ENCODE data around the gene UBAC1. TPM values are rescaled to one million over a fixed set of nuclear protein-coding genes. Genes with fewer than 3 reads are reported as not detected.

Gene UBAC1
- total RNA-seq, 1 experiment from 2014 or later, result 60.6 TPM

GRCh38 chr9:135998410-135999071, 37.4 kb upstream of the UBAC1 start:
- Histone ChIP-seq H3K4me3 (no peak overlapping the region), H3K27ac (no peak overlapping the region), H3K9me3 (replicated peaks) (no peaks in the 10 kb centered on the region), H3K27me3 (no peaks in the 10 kb centered on the region), H3K4me1 (peaks cover 27% of the 10 kb centered on the region), H3K36me3 (no peaks in the 10 kb centered on the region)
- no peak for DNase-seq

DNA sequence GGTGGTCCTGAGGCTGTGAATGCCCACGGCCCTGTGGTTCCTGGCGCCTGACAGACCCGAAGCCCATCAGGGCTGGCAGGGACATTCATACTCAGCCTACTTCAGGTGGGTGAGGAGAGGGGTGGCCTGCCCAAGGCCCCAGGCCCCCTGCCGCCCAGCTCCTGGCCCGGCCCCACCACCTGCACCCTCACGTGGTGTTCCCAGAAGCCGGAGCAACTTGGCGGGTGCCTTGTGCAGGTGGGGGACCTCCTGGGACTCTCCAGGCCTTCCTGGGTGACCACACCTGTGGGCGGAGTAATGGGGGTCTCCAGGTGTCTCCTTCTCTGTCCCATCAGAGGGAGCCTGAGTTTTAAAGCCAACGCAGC, 36.8 kb upstream of the UBAC1 start:
- no peaks in the 10 kb centered on the region for H3K36me3 ChIP-seq
- H3K27me3 ChIP-seq, result no peaks in the 10 kb centered on the region
- no peaks in the 10 kb centered on the region for H3K9me3 ChIP-seq (replicated peaks)
- DNase-seq, result no peak
- peaks cover 26% of the 10 kb centered on the region for H3K4me1 ChIP-seq
- H3K27ac ChIP-seq, result no peak overlapping the region
- H3K4me3 ChIP-seq, result no peak overlapping the region

DNA sequence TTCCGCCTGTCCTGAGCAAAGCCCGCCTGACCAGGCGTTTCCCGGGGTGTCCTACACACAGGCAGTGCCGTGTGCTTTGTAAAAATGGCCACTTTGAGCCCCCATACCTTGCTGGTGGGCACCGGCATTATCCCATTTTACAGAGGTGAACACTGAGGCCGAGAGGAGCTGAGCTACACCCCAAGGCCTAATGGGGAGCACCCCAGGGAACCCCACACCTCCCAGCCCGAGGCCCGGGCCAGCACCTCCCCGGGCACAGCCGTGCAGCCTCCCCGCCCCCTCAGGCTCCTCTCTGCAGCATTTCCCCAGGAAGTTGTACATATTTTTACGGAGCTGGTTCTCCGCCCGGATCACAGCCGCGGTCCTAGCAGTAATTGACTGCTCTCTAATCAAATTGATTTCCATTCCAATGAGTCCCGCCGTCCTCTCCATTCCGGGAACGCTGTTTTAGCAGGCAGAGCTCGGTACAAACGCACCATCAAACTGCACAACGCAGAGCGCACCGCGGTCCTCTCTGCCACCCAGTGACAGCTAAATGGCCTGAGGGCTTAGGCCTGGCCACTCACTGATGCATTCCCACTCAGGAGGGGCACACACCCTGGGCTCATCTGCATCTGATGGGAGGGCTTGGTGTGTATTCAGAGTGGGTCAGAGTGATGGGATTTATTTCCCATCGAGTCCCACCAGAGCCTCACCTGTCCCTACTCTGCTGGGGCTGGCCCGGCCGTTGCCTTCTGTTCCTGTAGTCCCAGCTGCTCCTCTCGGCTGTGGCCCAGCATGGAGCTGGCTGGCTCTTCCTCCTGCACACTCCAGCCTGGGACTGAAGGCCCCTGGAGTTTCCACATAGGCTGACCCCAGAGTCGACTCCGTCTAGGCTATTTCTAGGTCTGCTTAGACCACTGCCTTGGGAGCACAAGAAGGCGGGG, 36.2 kb upstream of the UBAC1 start:
- H3K9me3 ChIP-seq (replicated peaks), result no peaks in the 10 kb centered on the region
- peaks cover 22% of the 10 kb centered on the region for H3K4me1 ChIP-seq
- no peak for DNase-seq
- H3K27ac ChIP-seq, result no peak overlapping the region
- no peak overlapping the region for H3K4me3 ChIP-seq
- no peaks in the 10 kb centered on the region for H3K36me3 ChIP-seq
- no peaks in the 10 kb centered on the region for H3K27me3 ChIP-seq

DNA sequence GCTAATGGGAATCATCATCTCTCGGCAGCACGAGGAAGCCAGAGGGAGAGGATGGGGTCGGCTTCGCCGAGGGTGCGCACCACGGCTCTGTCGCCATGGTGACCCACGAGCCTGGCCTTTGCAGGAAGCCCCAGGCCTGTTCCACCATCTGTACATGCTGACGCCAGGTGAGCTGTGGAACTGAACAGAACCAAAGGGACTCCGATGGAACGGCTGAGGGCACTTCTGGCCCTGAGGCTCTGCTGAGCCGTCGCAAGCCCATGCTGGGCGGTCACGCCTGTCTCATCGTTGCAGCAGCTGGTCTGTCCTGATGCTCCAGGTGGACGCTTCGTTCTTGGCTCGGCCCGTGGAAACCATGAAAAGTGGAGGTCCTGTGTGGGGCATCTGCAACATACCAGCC, 34.6 kb upstream of the UBAC1 start:
- Histone ChIP-seq H3K4me3 (no peak overlapping the region), H3K27ac (no peak overlapping the region), H3K27me3 (no peaks in the 10 kb centered on the region), H3K9me3 (replicated peaks) (no peaks in the 10 kb centered on the region), H3K36me3 (no peaks in the 10 kb centered on the region), H3K4me1 (peaks cover 32% of the 10 kb centered on the region)
- DNase-seq, result no peak

DNA sequence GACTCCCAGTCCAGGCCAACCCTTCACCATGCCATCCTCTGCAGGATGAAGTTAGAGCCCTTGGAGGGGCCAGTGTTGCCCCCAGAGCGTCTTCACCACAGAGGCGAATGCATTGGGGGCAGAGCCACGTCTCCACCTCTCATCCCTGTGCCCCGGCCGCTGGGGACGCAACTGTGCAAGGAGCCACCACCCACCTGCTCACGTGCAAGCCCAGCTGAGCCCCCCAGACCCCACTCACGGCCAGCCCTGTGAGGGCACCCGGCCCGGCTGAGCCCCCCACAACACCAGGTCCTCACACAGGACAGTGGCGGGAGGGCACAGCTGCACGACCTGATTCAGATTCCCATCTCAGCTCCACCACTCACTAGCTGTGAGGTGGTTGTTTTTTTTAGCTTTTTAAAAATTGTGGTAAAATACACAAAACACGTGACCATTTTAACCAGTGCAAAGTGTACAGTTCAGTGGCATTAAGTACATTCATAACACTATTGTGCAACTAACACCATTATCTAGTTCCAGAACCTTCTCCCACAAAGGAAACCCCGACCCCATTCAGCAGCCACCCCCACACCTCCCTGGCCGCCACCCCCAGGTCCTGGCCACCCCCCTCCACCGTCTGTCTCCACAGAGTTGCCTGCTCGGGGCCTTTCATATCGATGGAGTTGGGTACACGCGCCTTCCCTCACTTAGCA, 33.5 kb upstream of the UBAC1 start:
- Histone ChIP-seq H3K4me3 (no peak overlapping the region), H3K9me3 (replicated peaks) (no peaks in the 10 kb centered on the region), H3K27me3 (peaks cover 7% of the 10 kb centered on the region; the same call in 1 of the 2 replicates), H3K27ac (no peak overlapping the region), H3K4me1 (peaks cover 32% of the 10 kb centered on the region), H3K36me3 (no peaks in the 10 kb centered on the region)
- DNase-seq, result no peak

DNA sequence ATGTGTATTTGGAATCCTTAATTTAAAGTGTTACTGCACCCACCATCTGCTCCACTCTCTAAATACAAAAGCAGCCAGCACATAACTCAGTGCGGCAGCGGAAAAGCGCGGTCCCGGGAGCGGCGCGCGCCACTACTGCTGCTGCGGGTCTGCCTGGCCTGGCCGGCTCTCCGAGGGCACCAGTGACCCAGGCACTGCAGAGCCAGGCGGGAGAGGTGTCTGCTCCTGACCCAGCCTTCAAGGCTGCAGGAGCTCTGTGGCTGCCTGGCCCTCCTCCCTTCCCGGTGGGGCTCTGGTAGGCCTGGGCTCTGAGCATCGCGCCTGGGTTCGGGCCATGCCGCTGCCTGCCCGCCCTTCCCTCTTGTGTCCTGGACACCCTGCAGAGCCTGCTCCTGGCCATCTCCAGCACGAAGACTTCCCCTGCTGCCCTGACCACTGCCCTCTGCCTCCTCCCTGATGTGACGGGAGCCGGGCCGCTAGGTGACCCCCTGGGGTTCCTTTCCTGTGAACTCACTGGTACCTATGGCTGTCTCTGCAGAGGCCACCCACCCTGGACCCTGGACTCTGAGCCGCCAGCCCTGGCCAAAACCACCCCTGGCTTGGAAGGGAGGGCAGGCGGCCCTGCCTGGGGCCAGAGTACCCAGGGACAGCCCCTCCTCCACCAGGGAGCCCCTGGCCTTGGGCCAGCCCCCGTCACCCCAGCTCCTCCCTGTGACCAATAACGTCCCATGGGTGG, 32.8 kb upstream of the UBAC1 start:
- Histone ChIP-seq H3K4me1 (peaks cover 32% of the 10 kb centered on the region), H3K27ac (peak overlapping the region; percentile 90), H3K27me3 (peaks cover 14% of the 10 kb centered on the region)

DNA sequence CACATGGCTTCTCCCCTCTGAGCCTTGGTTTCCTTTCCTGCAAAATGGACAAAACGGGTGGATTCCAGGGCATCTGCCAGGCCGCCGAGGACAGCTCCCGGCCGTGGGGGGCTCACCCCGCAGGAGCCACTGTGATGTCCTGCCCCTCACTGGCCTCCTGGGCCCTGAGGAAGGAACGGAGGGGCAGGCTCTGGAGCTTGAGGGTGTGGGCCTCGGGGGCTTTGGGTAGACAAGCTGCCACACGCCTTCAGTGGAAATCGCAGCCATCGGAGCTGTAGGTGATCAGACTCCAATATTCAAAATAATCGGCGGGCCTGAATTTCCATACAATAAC, 32.2 kb upstream of the UBAC1 start:
- Histone ChIP-seq H3K27me3 (peaks cover 20% of the 10 kb centered on the region), H3K27ac (peak overlapping the region; percentile 90), H3K9me3 (replicated peaks) (no peaks in the 10 kb centered on the region), H3K4me1 (peaks cover 32% of the 10 kb centered on the region), H3K36me3 (no peaks in the 10 kb centered on the region), H3K4me3 (peak overlapping the region; percentile 53)
- no peak for DNase-seq

More for the DNA sequence above, 32.8 kb upstream of the UBAC1 start:
- Histone ChIP-seq H3K36me3 (no peaks in the 10 kb centered on the region), H3K4me3 (peak overlapping the region; percentile 53), H3K9me3 (replicated peaks) (no peaks in the 10 kb centered on the region)
- peak; percentile 56 to 60 for DNase-seq

GRCh38 chr9:135992486-135993408, 31.6 kb upstream of the UBAC1 start:
- H3K9me3 ChIP-seq (replicated peaks), result no peaks in the 10 kb centered on the region
- H3K4me1 ChIP-seq, result peaks cover 32% of the 10 kb centered on the region
- H3K36me3 ChIP-seq, result no peaks in the 10 kb centered on the region
- DNase-seq, result peak; percentile 94 to 95
- peak overlapping the region; percentile 90 for H3K27ac ChIP-seq
- peaks cover 25% of the 10 kb centered on the region for H3K27me3 ChIP-seq
- peak overlapping the region; percentile 53 for H3K4me3 ChIP-seq

GRCh38 chr9:135991771-135992170, 30.6 kb upstream of the UBAC1 start:
- H3K9me3 ChIP-seq (replicated peaks), result no peaks in the 10 kb centered on the region
- peaks cover 33% of the 10 kb centered on the region for H3K27me3 ChIP-seq
- no peaks in the 10 kb centered on the region for H3K36me3 ChIP-seq
- DNase-seq, result no peak
- H3K27ac ChIP-seq, result no peak overlapping the region
- H3K4me1 ChIP-seq, result peaks cover 32% of the 10 kb centered on the region
- H3K4me3 ChIP-seq, result no peak overlapping the region

- Histone ChIP-seq H3K36me3 (no peaks in the 10 kb centered on the region), H3K4me3 (no peak overlapping the region), H3K27ac (no peak overlapping the region), H3K27me3 (peaks cover 37% of the 10 kb centered on the region), H3K9me3 (replicated peaks) (no peaks in the 10 kb centered on the region), H3K4me1 (peaks cover 33% of the 10 kb centered on the region)
- peak; percentile 88 to 98 for DNase-seq
These were observed 29.6 kb upstream of the UBAC1 start for GRCh38 chr9:135990468-135991429.

- no peak for DNase-seq
- H3K27me3 ChIP-seq, result peaks cover 37% of the 10 kb centered on the region
- peaks cover 40% of the 10 kb centered on the region for H3K4me1 ChIP-seq
- H3K27ac ChIP-seq, result no peak overlapping the region
- no peaks in the 10 kb centered on the region for H3K9me3 ChIP-seq (replicated peaks)
- no peak overlapping the region for H3K4me3 ChIP-seq
- H3K36me3 ChIP-seq, result no peaks in the 10 kb centered on the region
These were observed 28.7 kb upstream of the UBAC1 start for GRCh38 chr9:135989722-135990467.

- Histone ChIP-seq H3K4me3 (no peak overlapping the region), H3K9me3 (replicated peaks) (no peaks in the 10 kb centered on the region), H3K4me1 (peaks cover 41% of the 10 kb centered on the region), H3K36me3 (no peaks in the 10 kb centered on the region), H3K27me3 (peaks cover 37% of the 10 kb centered on the region), H3K27ac (no peak overlapping the region)
- DNase-seq, result no peak
These were observed 28.0 kb upstream of the UBAC1 start for GRCh38 chr9:135989157-135989556.

All from SJCRH30 (cell line).